Measurements from ENCODE around the gene ZNG1B.
"Not testable (repeated sequence)": the region's sequence is repeated elsewhere in the genome, so short reads cannot be mapped to it uniquely, and the experiment has no call there.

DNA sequence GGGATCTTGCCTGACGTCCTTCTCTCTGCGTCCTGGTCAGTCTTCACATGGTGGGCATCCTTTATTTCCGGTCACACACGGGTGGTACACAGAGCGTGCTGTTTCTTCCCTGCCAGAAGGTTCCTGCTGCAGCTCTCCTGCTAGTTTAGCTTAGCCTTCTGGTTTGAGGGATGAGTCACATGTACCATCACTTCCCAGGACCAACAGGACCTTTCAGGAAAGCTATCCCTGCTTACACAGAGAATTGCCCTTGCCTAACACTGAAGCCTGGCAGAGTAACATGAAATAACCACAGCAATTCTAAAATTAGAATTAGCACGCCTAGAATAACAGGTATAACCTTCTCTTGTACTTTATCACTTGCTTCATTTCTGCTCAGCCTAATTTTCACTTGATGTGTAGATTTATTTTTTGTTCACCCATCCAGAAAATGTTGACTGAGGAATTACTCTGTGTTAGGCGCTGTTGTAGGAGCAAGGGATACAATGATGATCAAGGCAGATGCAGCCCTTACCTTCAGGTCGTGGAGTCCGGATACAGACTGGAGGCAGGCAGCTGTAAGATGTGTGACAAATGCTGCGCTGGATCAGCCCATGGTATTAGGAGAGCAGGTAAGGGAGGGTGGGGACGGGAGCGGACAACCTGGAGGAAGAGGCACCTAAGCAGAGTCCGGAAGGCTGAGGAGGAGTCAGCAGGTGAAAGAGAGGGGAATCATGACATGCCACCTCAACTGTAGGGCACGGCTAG is 70.1 kb downstream of the ZNG1B start:
- TF ChIP-seq CTCF (IDR thresholded peaks at IDR 0.05; ENCODE audit: low read depth, low read length); POLR2A (IDR thresholded peaks at IDR 0.05; ENCODE audit: extremely low read depth, insufficient read length); MAX (IDR thresholded peaks at IDR 0.05; ENCODE audit: low read depth, low read length): not testable (repeated sequence)
